HG02623 (cell line): ENCODE results near the gene BLOC1S4.
"Not testable (repeated sequence)": the region's sequence is repeated elsewhere in the genome, so short reads cannot be mapped to it uniquely, and the experiment has no call there.

Source experiments
- ATAC-seq: cut with Tn5 transposase; IDR thresholded peaks from one replicate; pipeline ENCODE4 v1.9.1; 2021; ENCODE audit warnings: moderate library complexity; ENCODE audit not compliant: unreplicated experiment

BLOC1S4 gene

GRCh38 chr4:6716018-6716911 lies at the start of gene BLOC1S4:
Gene BLOC1S4, plus strand, starts transcription at chr4:6716174. Its CDS starts 36 bp downstream, at chr4:6716210.
- ATAC-seq = peak; percentile 88

- no peak for ATAC-seq
Observed at GRCh38 chr4:6668391-6668790, 47.6 kb upstream of the BLOC1S4 start.

GRCh38 chr4:6671648-6672047 lies 44.3 kb upstream of the BLOC1S4 start:
- ATAC-seq = no peak

- no peak for ATAC-seq
Observed at GRCh38 chr4:6672131-6672530, 43.8 kb upstream of the BLOC1S4 start.

GRCh38 chr4:6672541-6673190 lies 43.3 kb upstream of the BLOC1S4 start:
- ATAC-seq = not testable (repeated sequence)

GRCh38 chr4:6673191-6673659 lies 42.7 kb upstream of the BLOC1S4 start:
- ATAC-seq = not testable (repeated sequence)

- peak; percentile 72 for ATAC-seq
Observed at GRCh38 chr4:6673660-6674499, 42.1 kb upstream of the BLOC1S4 start.

- peak; percentile 24 for ATAC-seq
Observed at GRCh38 chr4:6674500-6675149, 41.3 kb upstream of the BLOC1S4 start.

- ATAC-seq = no peak
Observed at GRCh38 chr4:6676722-6677558, 39.0 kb upstream of the BLOC1S4 start.

- no peak for ATAC-seq
Observed at GRCh38 chr4:6680372-6681034, 35.5 kb upstream of the BLOC1S4 start.

- ATAC-seq = no peak
Observed at GRCh38 chr4:6681191-6681590, 34.8 kb upstream of the BLOC1S4 start.

GRCh38 chr4:6682862-6683590 lies 32.9 kb upstream of the BLOC1S4 start:
- ATAC-seq = no peak

GRCh38 chr4:6684656-6685055 lies 31.3 kb upstream of the BLOC1S4 start:
- no peak for ATAC-seq

- ATAC-seq = no peak
Observed at GRCh38 chr4:6686104-6686787, 29.7 kb upstream of the BLOC1S4 start.

- ATAC-seq = no peak
Observed at GRCh38 chr4:6687947-6688878, 27.8 kb upstream of the BLOC1S4 start.

GRCh38 chr4:6688879-6689505 lies 27.0 kb upstream of the BLOC1S4 start:
- peak; percentile 75 for ATAC-seq
